H1 (cell line): Measurements from ENCODE around the gene CEP44. TPM values are rescaled to one million over a fixed set of nuclear protein-coding genes. Genes with fewer than 3 reads are reported as not detected.

Experiments
- CTCF ChIA-PET: fragments of 300-600 bp; sonication (Branson Sonifier 250); formaldehyde crosslinking; loops from one replicate; lab custom pipeline; 2021; ENCODE audit not compliant: partially characterized antibody; lab: Charles Lee
- POLR2A ChIA-PET: fragments of 300-600 bp; sonication (Branson Sonifier 250); formaldehyde crosslinking; loops from one replicate; lab custom pipeline; 2021; ENCODE audit warnings: inconsistent platforms; ENCODE audit not compliant: partially characterized antibody; lab: Charles Lee
- DNase-seq, 2 experiments: peaks; one replicate each; pipeline versions ENCODE4 v3.0.0 to v3.0.0-alpha.2; 2010 to 2022; ENCODE audit warnings: low spot score in 2 of 2, low read depth in 1 of 2, mixed read lengths in 1 of 2
- FAIRE-seq: peaks from 2 replicates; lab custom pipeline; 2011; peaks lifted over from hg19 to GRCh38; lab: Jason Lieb, UNC
- H2AFZ ChIP-seq: 2 replicates; pipeline ENCODE4 v1.8.1; 2012; ENCODE audit warnings: low read length, inconsistent platforms
- H2AK5ac ChIP-seq: 2 replicates; pipeline ENCODE4 v1.6.1; 2013; ENCODE audit warnings: low read depth, low read length
- H2BK120ac ChIP-seq: replicated peaks from 2 replicates; pipeline ENCODE3; 2013; ENCODE audit warnings: low read depth, low read length, inconsistent platforms
- H2BK12ac ChIP-seq: 2 replicates; pipeline ENCODE4 v1.6.1; 2013; ENCODE audit warnings: low read depth, low read length
- H2BK15ac ChIP-seq: 2 replicates; pipeline ENCODE4 v1.6.1; 2013; ENCODE audit warnings: low read length
- H2BK20ac ChIP-seq: 2 replicates; pipeline ENCODE4 v1.6.1; 2013; ENCODE audit warnings: low read length
- H2BK5ac ChIP-seq: 2 replicates; pipeline ENCODE4 v1.6.1; 2013; ENCODE audit warnings: low read depth, low read length
- H3K14ac ChIP-seq: 2 replicates; pipeline ENCODE4 v1.6.1; 2013; ENCODE audit warnings: inconsistent platforms; ENCODE audit not compliant: insufficient read length
- H3K18ac ChIP-seq: 2 replicates; pipeline ENCODE4 v1.6.1; 2013; ENCODE audit warnings: low read length; ENCODE audit errors: extremely low read depth
- H3K23ac ChIP-seq: 2 replicates; pipeline ENCODE4 v1.6.1; 2013; ENCODE audit warnings: inconsistent platforms; ENCODE audit not compliant: insufficient read length
- H3K23me2 ChIP-seq: 2 replicates; pipeline ENCODE4 v1.6.1; 2013; ENCODE audit warnings: low read depth, low read length
- H3K27ac ChIP-seq: 2 replicates; pipeline ENCODE4 v1.6.1; 2011; ENCODE audit warnings: low read depth, low read length, inconsistent platforms
- H3K27me3 ChIP-seq, 4 experiments: replicated peaks in 1 of 4; 1 replicate in 1 of 4; 2 replicates in 3 of 4; pipeline versions ENCODE4 v1.6.1 to v1.8.1; 2011 to 2013; ENCODE audit warnings: low read length in 3 of 4, mild to moderate bottlenecking in 3 of 4, inconsistent platforms in 2 of 4, mixed read lengths in 2 of 4, moderate library complexity in 1 of 4; ENCODE audit not compliant: control insufficient read depth in 3 of 4, insufficient read depth in 3 of 4; ENCODE audit errors: extremely low read depth in 1 of 4
- H3K36me3 ChIP-seq, 4 experiments: 2 replicates each; pipeline versions ENCODE4 v1.6.1 to v1.8.1; 2011 to 2013; ENCODE audit warnings: mild to moderate bottlenecking in 4 of 4, low read length in 3 of 4, moderate library complexity in 2 of 4, control low read depth in 1 of 4, inconsistent platforms in 1 of 4; ENCODE audit not compliant: insufficient read depth in 4 of 4, control insufficient read depth in 2 of 4
- H3K4ac ChIP-seq: replicated peaks from 2 replicates; pipeline ENCODE3; 2013; ENCODE audit warnings: low read length, low read depth, mixed read lengths, inconsistent platforms; ENCODE audit not compliant: insufficient read length
- H3K4me1 ChIP-seq, 4 experiments: replicated peaks in 1 of 4; 1 replicate in 1 of 4; 2 replicates in 3 of 4; pipeline versions ENCODE4 v1.6.1 to v1.8.1; 2011 to 2013; ENCODE audit warnings: low read length in 3 of 4, inconsistent platforms in 2 of 4, mixed read lengths in 1 of 4; ENCODE audit not compliant: insufficient read depth in 4 of 4, control insufficient read depth in 3 of 4
- H3K4me2 ChIP-seq, 2 experiments: 2 replicates each; pipeline versions ENCODE4 v1.6.1 to v1.8.1; 2011 to 2013; ENCODE audit warnings: low read depth in 2 of 2, low read length in 2 of 2, control low read depth in 1 of 2, inconsistent platforms in 1 of 2, mild to moderate bottlenecking in 1 of 2; ENCODE audit not compliant: insufficient read depth in 1 of 2
- H3K4me3 ChIP-seq, 4 experiments: fragments of 200-600, 300-600 bp in 1 of 4; sonication (generic), shearing (Covaris generic), sonication (Bioruptor Twin) in 1 of 4; 2 replicates each; pipeline versions ENCODE4 v1.5.1 to v1.8.1; 2011 to 2016; ENCODE audit warnings: low read length in 4 of 4, low read depth in 3 of 4, control low read depth in 2 of 4, inconsistent platforms in 2 of 4, mild to moderate bottlenecking in 2 of 4, mixed read lengths in 1 of 4, moderate library complexity in 1 of 4; ENCODE audit not compliant: insufficient read depth in 2 of 4; ENCODE audit errors: extremely low read depth in 1 of 4
- H3K56ac ChIP-seq: replicated peaks from 2 replicates; pipeline ENCODE3; 2013; ENCODE audit warnings: low read depth, mild to moderate bottlenecking, mixed read lengths, low read length, inconsistent platforms; ENCODE audit not compliant: insufficient read length
- H3K79me1 ChIP-seq: 2 replicates; pipeline ENCODE4 v1.6.1; 2013; ENCODE audit warnings: low read depth, low read length, control low read depth
- H3K79me2 ChIP-seq, 2 experiments: 2 replicates each; pipeline versions ENCODE4 v1.6.1 to v1.8.1; 2012 to 2013; ENCODE audit warnings: low read length in 2 of 2, mild to moderate bottlenecking in 2 of 2, inconsistent platforms in 1 of 2; ENCODE audit not compliant: insufficient read depth in 2 of 2, control insufficient read depth in 1 of 2
- H3K9ac ChIP-seq, 4 experiments: replicated peaks in 1 of 4; 1 replicate in 1 of 4; 2 replicates in 3 of 4; pipeline versions ENCODE4 v1.6.1 to v1.8.1; 2011 to 2013; ENCODE audit warnings: low read depth in 3 of 4, low read length in 3 of 4, control low read depth in 2 of 4, mild to moderate bottlenecking in 2 of 4, moderate library complexity in 2 of 4, inconsistent platforms in 1 of 4; ENCODE audit errors: extremely low read depth in 1 of 4
- H3K9me3 ChIP-seq, 2 experiments: 2 replicates each; pipeline versions ENCODE4 v1.6.1 to v1.8.1; 2012 to 2013; ENCODE audit warnings: mild to moderate bottlenecking in 2 of 2, moderate library complexity in 2 of 2, control low read depth in 1 of 2, inconsistent platforms in 1 of 2, low read depth in 1 of 2, low read length in 1 of 2, mixed read lengths in 1 of 2; ENCODE audit not compliant: insufficient read depth in 2 of 2
- H4K20me1 ChIP-seq, 2 experiments: replicated peaks in 1 of 2; 2 replicates each; pipeline versions ENCODE3 to v1.8.1; 2011 to 2013; ENCODE audit warnings: inconsistent platforms in 2 of 2, low read length in 2 of 2, mild to moderate bottlenecking in 1 of 2; ENCODE audit not compliant: insufficient read depth in 2 of 2, control insufficient read depth in 1 of 2
- H4K5ac ChIP-seq: 2 replicates; pipeline ENCODE4 v1.6.1; 2013; ENCODE audit warnings: low read length, low read depth, mixed read lengths, inconsistent platforms; ENCODE audit not compliant: insufficient read length
- H4K8ac ChIP-seq: 2 replicates; pipeline ENCODE4 v1.8.0; 2013; ENCODE audit warnings: mild to moderate bottlenecking, moderate library complexity, low read length, inconsistent platforms; ENCODE audit not compliant: insufficient read depth; ENCODE audit errors: extremely low read depth
- H4K91ac ChIP-seq: replicated peaks from 2 replicates; pipeline ENCODE3; 2013; ENCODE audit warnings: low read length, mixed read lengths, inconsistent platforms; ENCODE audit not compliant: insufficient read length
- FOSL1 ChIP-seq: IDR thresholded peaks from 2 replicates; pipeline ENCODE4 v1.6.1; 2011; ENCODE audit warnings: mild to moderate bottlenecking, low read depth, low read length, moderate library complexity; ENCODE audit not compliant: insufficient read depth
- JUND ChIP-seq: IDR thresholded peaks from 2 replicates; pipeline ENCODE4 v1.6.1; 2011; ENCODE audit warnings: mild to moderate bottlenecking, improper control_type of control experiment, low read length
- WGBS, 2 experiments: shearing (Covaris generic) in 1 of 2; methylation state at CpG; one replicate each; pipeline versions ENCODE4 v1.1.6 to v1.1.7; 2013 to 2015; ENCODE audit warnings: low lambda C conversion rate in 2 of 2, mixed read lengths in 2 of 2, inconsistent platforms in 1 of 2, low coverage in 1 of 2, missing lambda C conversion rate in 1 of 2; ENCODE audit not compliant: insufficient replicate concordance in 2 of 2, insufficient coverage in 1 of 2, insufficient read length in 1 of 2; ENCODE audit errors: extremely low coverage in 1 of 2, missing lambda C conversion rate in 1 of 2; 5-methylcytosine and 5-hydroxymethylcytosine counted together
- polyA plus RNA-seq, 7 experiments: library from polyadenylated mRNA; depleted of rRNA in 3 of 7; stranded (reverse) in 5 of 7; unstranded in 2 of 7; fragments of >200 nt in 5 of 7; fragments of 200-250 nt in 2 of 7; gene quantifications; 1 replicate in 5 of 7; 2 replicates in 1 of 7; 4 replicates in 1 of 7; pipeline versions ENCODE4 v1.2.1 to v1.2.3, GENCODE V29; 2011 to 2013; ENCODE audit warnings: missing spikeins in 2 of 7, mixed read lengths in 2 of 7
- total RNA-seq: library from RNA; stranded (reverse); fragmentation: NEBNext Ultra II Directional; extraction: Animal tissue kit (Norgen Biotek cat#: 25700); gene quantifications from 2 replicates; pipeline ENCODE4 v1.2.1, GENCODE V29; 2021

Gene CEP44
- total and polyA plus RNA-seq, 2 of the 8 experiments (the other 6 are each of a cell fraction or from before 2014, with no cell fraction given) = 3.4 to 17.1 TPM

DNA sequence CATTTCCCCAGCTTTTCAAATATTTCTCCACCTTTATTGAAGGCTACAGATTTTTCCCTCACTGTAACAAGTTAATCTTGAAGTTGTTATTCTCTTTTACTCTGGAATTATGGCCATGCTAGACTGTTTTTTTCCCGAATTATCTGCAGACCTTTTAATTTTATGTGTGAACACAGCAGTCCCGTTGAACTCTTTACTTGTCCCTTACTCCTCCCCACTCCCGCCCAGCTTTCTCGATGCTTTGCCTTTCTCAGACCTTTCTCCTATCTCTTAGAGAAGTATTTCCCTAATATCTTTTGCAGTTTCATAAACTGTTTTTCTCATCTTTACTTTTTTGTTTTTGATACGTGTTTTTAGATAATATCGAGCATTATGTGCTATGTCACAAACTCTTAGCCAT, 776 bp downstream of the CEP44 start:
- Histone ChIP-seq H4K20me1 (no peaks in the 10 kb centered on the region), H3K18ac (no peak overlapping the region), H2BK20ac (no peak overlapping the region), H3K4me3 (peak overlapping the region; percentile 73 to 96 (median 92)), H4K91ac (no peak overlapping the region), H2AFZ (peak overlapping the region; percentile 100; the same call in 1 of the 2 replicates), H3K23ac (no peak overlapping the region), H4K8ac (no peak overlapping the region), H3K79me2 (peaks cover 0 to 53% of the 10 kb centered on the region in 2 experiments; a peak in 2 of 4 replicates), H3K27ac (peak overlapping the region; percentile 100; the same call in 1 of the 2 replicates), H4K5ac (no peak overlapping the region), H3K14ac (no peak overlapping the region), H3K36me3 (no peaks in the 10 kb centered on the region), H3K4me2 (peak overlapping the region; percentile 73 to 76), H3K4me1 (peaks cover 0 to 3% (median 0%) of the 10 kb centered on the region in 4 experiments; a peak in 1 of 7 replicates), H3K4ac (no peak overlapping the region), H2BK15ac (no peak overlapping the region), H2BK120ac (no peak overlapping the region), H3K23me2 (peaks cover 2% of the 10 kb centered on the region), H3K56ac (no peak overlapping the region), H2BK5ac (no peak overlapping the region), H2BK12ac (no peak overlapping the region), H3K9me3 (no peaks in the 10 kb centered on the region), H3K9ac (peak overlapping the region; percentile 82 to 100 (median 98)), H2AK5ac (no peak overlapping the region), H3K27me3 (no peaks in the 10 kb centered on the region), H3K79me1 (0 out of 2 replicates have a peak, but pooled peaks cover 2% of the 10 kb centered on the region)
- POLR2A ChIA-PET = interaction anchor here (1.0 to 1.8 kb wide), 3 partner anchors 18 to 55 kb away, joined by 3 read pairs; no protein-coding TSS in a partner anchor
- FAIRE-seq (no peak), DNase-seq (no peak)
- CTCF ChIA-PET = interaction anchor here (1.1 to 1.7 kb wide), 3 partner anchors 62 to 164 kb away, joined by 3 to 4 read pairs (median 4); no protein-coding TSS in a partner anchor
- 22% methylated on average over 6 of the region's 6 CpGs; no CpG with 5 or more reads in 1 of the 2 experiments for WGBS, 2 experiments
- TF ChIP-seq JUND (no peak), FOSL1 (no peak)
